Nephron progenitor cell (in vitro differentiated cells): Measurements from ENCODE around the gene MEIOB.
A peak's percentile ranks its signal among the peaks of the same experiment; 100 is the strongest.
"Not testable (repeated sequence)": the region's sequence is repeated elsewhere in the genome, so short reads cannot be mapped to it uniquely, and the experiment has no call there.

Experiments
- DNase-seq: peaks from one replicate; pipeline ENCODE4 v3.0.0; 2021
- H3K27ac Mint-ChIP-seq: 2 replicates; pipeline ENCODE4 v1.8.0; 2021; ENCODE audit warnings: mild to moderate bottlenecking, moderate library complexity, mixed read lengths
- H3K27me3 Mint-ChIP-seq: 2 replicates; pipeline ENCODE4 v1.8.0; 2021; ENCODE audit warnings: mild to moderate bottlenecking, low read depth, mixed read lengths; ENCODE audit not compliant: poor library complexity
- H3K36me3 Mint-ChIP-seq: 2 replicates; pipeline ENCODE4 v1.8.0; 2021; ENCODE audit warnings: low read depth, mixed read lengths
- H3K4me1 Mint-ChIP-seq: 2 replicates; pipeline ENCODE4 v1.8.0; 2021; ENCODE audit warnings: mixed read lengths
- H3K4me3 Mint-ChIP-seq: 2 replicates; pipeline ENCODE4 v1.8.0; 2021; ENCODE audit warnings: mild to moderate bottlenecking, moderate library complexity, mixed read lengths
- H3K9me3 Mint-ChIP-seq: 2 replicates; pipeline ENCODE4 v1.8.0; 2021; ENCODE audit warnings: mild to moderate bottlenecking, moderate library complexity, mixed read lengths
- CTCF ChIP-seq: fragments of 200-600 bp; sonication (generic); IDR thresholded peaks from 2 replicates; pipeline ENCODE4 v1.5.0; 2021; ENCODE audit warnings: antibody characterized with exemption

Gene MEIOB

GRCh38 chr16:1877089-1877488, 5.1 kb upstream of the MEIOB start:
- Mint-ChIP-seq H3K4me1 (peaks cover 28% of the 10 kb centered on the region), H3K9me3 (peaks cover 6% of the 10 kb centered on the region), H3K4me3 (no peak overlapping the region), H3K36me3 (peaks cover 3% of the 10 kb centered on the region), H3K27me3 (peaks cover 83% of the 10 kb centered on the region), H3K27ac (no peak overlapping the region)
- DNase-seq = no peak
- TF ChIP-seq CTCF = no peak

GRCh38 chr16:1876468-1876867, 4.5 kb upstream of the MEIOB start:
- Mint-ChIP-seq H3K9me3 (peaks cover 7% of the 10 kb centered on the region), H3K4me1 (peaks cover 29% of the 10 kb centered on the region), H3K27me3 (peaks cover 84% of the 10 kb centered on the region), H3K27ac (no peak overlapping the region), H3K36me3 (peaks cover 5% of the 10 kb centered on the region), H3K4me3 (no peak overlapping the region)
- DNase-seq = no peak
- TF ChIP-seq CTCF = no peak

- H3K27me3 Mint-ChIP-seq = peaks cover 86% of the 10 kb centered on the region
These were observed 4.1 kb upstream of the MEIOB start for GRCh38 chr16:1876066-1876465.

GRCh38 chr16:1874854-1875253, 2.9 kb upstream of the MEIOB start:
- Mint-ChIP-seq H3K27me3 (peaks cover 91% of the 10 kb centered on the region), H3K4me1 (peaks cover 29% of the 10 kb centered on the region), H3K4me3 (no peak overlapping the region), H3K9me3 (peaks cover 7% of the 10 kb centered on the region), H3K36me3 (peaks cover 5% of the 10 kb centered on the region), H3K27ac (no peak overlapping the region)
- TF ChIP-seq CTCF = no peak
- DNase-seq = peak; percentile 44

More at GRCh38 chr16:1876066-1876465, 4.1 kb upstream of the MEIOB start:
- H3K4me1 Mint-ChIP-seq = peaks cover 29% of the 10 kb centered on the region
- not testable (repeated sequence) for H3K4me3 Mint-ChIP-seq, H3K27ac Mint-ChIP-seq, H3K36me3 Mint-ChIP-seq, H3K9me3 Mint-ChIP-seq, DNase-seq

- peaks cover 7% of the 10 kb centered on the region for H3K9me3 Mint-ChIP-seq
These were observed 1.4 kb downstream of the MEIOB start for GRCh38 chr16:1870365-1871082.

More at GRCh38 chr16:1870365-1871082, 1.4 kb downstream of the MEIOB start:
- H3K27me3 Mint-ChIP-seq = peaks cover 91% of the 10 kb centered on the region
- peaks cover 16% of the 10 kb centered on the region for H3K4me1 Mint-ChIP-seq
- H3K36me3 Mint-ChIP-seq = peaks cover 5% of the 10 kb centered on the region
- no peak for DNase-seq
- no peak overlapping the region for H3K27ac Mint-ChIP-seq
- no peak overlapping the region for H3K4me3 Mint-ChIP-seq
- TF ChIP-seq CTCF = no peak
